HG02885 (cell line): ENCODE measurements around the gene TM9SF4.
"Not testable (repeated sequence)": the region's sequence is repeated elsewhere in the genome, so short reads cannot be mapped to it uniquely, and the experiment has no call there.

Experiments used
- ATAC-seq: cut with Tn5 transposase; IDR thresholded peaks from one replicate; pipeline ENCODE4 v1.9.1; 2021; ENCODE audit warnings: mild to moderate bottlenecking; ENCODE audit not compliant: unreplicated experiment, poor library complexity

The TM9SF4 gene

GRCh38 chr20:32153771-32154170 lies 44.3 kb downstream of the TM9SF4 start:
- no peak for ATAC-seq

- no peak for ATAC-seq
Measured at GRCh38 chr20:32155017-32155981, 45.8 kb downstream of the TM9SF4 start.

GRCh38 chr20:32157611-32158010 lies 48.1 kb downstream of the TM9SF4 start:
- ATAC-seq, result no peak

- no peak for ATAC-seq
Measured at GRCh38 chr20:32158351-32158750, 48.8 kb downstream of the TM9SF4 start.

- no peak for ATAC-seq
Measured at GRCh38 chr20:32158943-32159660, 49.6 kb downstream of the TM9SF4 start.

- ATAC-seq, result no peak
Measured at GRCh38 chr20:32159766-32160221, 50.3 kb downstream of the TM9SF4 start.

- ATAC-seq, result no peak
Measured at GRCh38 chr20:32160341-32160740, 50.8 kb downstream of the TM9SF4 start.

GRCh38 chr20:32162351-32162750 lies 52.8 kb downstream of the TM9SF4 start:
- no peak for ATAC-seq

- ATAC-seq, result no peak
Measured at GRCh38 chr20:32163951-32164350, 54.4 kb downstream of the TM9SF4 start.

GRCh38 chr20:32164984-32165735 lies 55.6 kb downstream of the TM9SF4 start:
- ATAC-seq, result no peak

GRCh38 chr20:32165836-32166545 lies 56.5 kb downstream of the TM9SF4 start:
- ATAC-seq, result no peak

GRCh38 chr20:32167552-32167951 lies 58.0 kb downstream of the TM9SF4 start:
- ATAC-seq, result no peak

- ATAC-seq, result no peak
Measured at GRCh38 chr20:32168184-32168910, 58.8 kb downstream of the TM9SF4 start.

- not testable (repeated sequence) for ATAC-seq
Measured at GRCh38 chr20:32177696-32178095, 68.2 kb downstream of the TM9SF4 start.

GRCh38 chr20:32179515-32179914 lies 70.0 kb downstream of the TM9SF4 start:
- ATAC-seq, result no peak

- ATAC-seq, result no peak
Measured at GRCh38 chr20:32179934-32180333, 70.4 kb downstream of the TM9SF4 start.

GRCh38 chr20:32181606-32182005 lies 72.1 kb downstream of the TM9SF4 start:
- no peak for ATAC-seq

GRCh38 chr20:32183947-32184635 lies 74.6 kb downstream of the TM9SF4 start:
- no peak for ATAC-seq
